Measurements from ENCODE around the gene MAN2A2.

Gene MAN2A2

GRCh38 chr15:90879730-90880366, 23.3 kb upstream of the MAN2A2 start:
- H4K91ac ChIP-seq (ENCODE audit: low read length) = no peak overlapping the region
- no peak overlapping the region for H3K9ac ChIP-seq (ENCODE audit: low read length)
- H2BK15ac ChIP-seq (ENCODE audit: low read depth, poor library complexity, severe bottlenecking) = no peak overlapping the region
- no peaks in the 10 kb centered on the region for H3K9me3 ChIP-seq (ENCODE audit: control insufficient read depth, low read length)
- no peak overlapping the region for H3K4me2 ChIP-seq (ENCODE audit: low read length, poor library complexity, severe bottlenecking)
- peaks cover 74 to 76% of the 10 kb centered on the region in 2 experiments for H3K36me3 ChIP-seq (ENCODE audit: control insufficient read depth in 1 of 2, insufficient read depth in 2 of 2, low read depth in 1 of 2, low read length in 2 of 2)
- 96% methylated on average over 35 of the region's 35 CpGs for WGBS
- no peak overlapping the region for H2AFZ ChIP-seq (ENCODE audit: low read depth, low read length)
- no peak overlapping the region for H4K8ac ChIP-seq (ENCODE audit: low read length)
- H3K27ac ChIP-seq (ENCODE audit: low read length, poor library complexity, severe bottlenecking) = no peak overlapping the region
- H2BK120ac ChIP-seq (ENCODE audit: low read depth, low read length) = no peak overlapping the region
- no peak overlapping the region for H3K14ac ChIP-seq (ENCODE audit: low read length in 2 of 2)
- peaks cover 32% of the 10 kb centered on the region for H3K79me1 ChIP-seq (replicated peaks; ENCODE audit: low read length, poor library complexity, severe bottlenecking)
- H3K18ac ChIP-seq (ENCODE audit: low read depth in 1 of 2, low read length in 2 of 2) = no peak overlapping the region
- H2BK5ac ChIP-seq (ENCODE audit: low read depth, low read length, poor library complexity, severe bottlenecking) = no peak overlapping the region
- H2BK12ac ChIP-seq (ENCODE audit: low read length in 2 of 2) = no peak overlapping the region
- DNase-seq = no peak
- peaks cover 14% of the 10 kb centered on the region for H3K4me1 ChIP-seq (ENCODE audit: control insufficient read depth, insufficient read depth, low read depth, low read length)
- no peak overlapping the region for H3K23ac ChIP-seq (ENCODE audit: low read length in 2 of 2)
- no peaks in the 10 kb centered on the region for H3K27me3 ChIP-seq (ENCODE audit: control insufficient read depth in 1 of 2, insufficient read depth in 1 of 2, low read length in 2 of 2)
- no peak overlapping the region for H2AK5ac ChIP-seq (ENCODE audit: low read length, severe bottlenecking)
- H3K4me3 ChIP-seq (ENCODE audit: insufficient read depth in 1 of 2, low read depth in 1 of 2, low read length in 2 of 2) = no peak overlapping the region
- no peak overlapping the region for H3K4ac ChIP-seq (ENCODE audit: low read depth in 1 of 2, low read length in 2 of 2)

GRCh38 chr15:90880381-90881145, 22.5 kb upstream of the MAN2A2 start:
- no peak overlapping the region for H4K8ac ChIP-seq (ENCODE audit: low read length)
- H3K4me3 ChIP-seq (ENCODE audit: insufficient read depth in 1 of 2, low read depth in 1 of 2, low read length in 2 of 2) = no peak overlapping the region
- H2AK5ac ChIP-seq (ENCODE audit: low read length, severe bottlenecking) = no peak overlapping the region
- H4K91ac ChIP-seq (ENCODE audit: low read length) = no peak overlapping the region
- H3K27me3 ChIP-seq (ENCODE audit: control insufficient read depth in 1 of 2, insufficient read depth in 1 of 2, low read length in 2 of 2) = no peaks in the 10 kb centered on the region
- H3K79me1 ChIP-seq (replicated peaks; ENCODE audit: low read length, poor library complexity, severe bottlenecking) = peaks cover 29% of the 10 kb centered on the region
- peaks cover 72 to 73% of the 10 kb centered on the region in 2 experiments for H3K36me3 ChIP-seq (ENCODE audit: control insufficient read depth in 1 of 2, insufficient read depth in 2 of 2, low read depth in 1 of 2, low read length in 2 of 2)
- no peak overlapping the region for H2BK5ac ChIP-seq (ENCODE audit: low read depth, low read length, poor library complexity, severe bottlenecking)
- H3K18ac ChIP-seq (ENCODE audit: low read depth in 1 of 2, low read length in 2 of 2) = no peak overlapping the region
- no peak overlapping the region for H3K4ac ChIP-seq (ENCODE audit: low read depth in 1 of 2, low read length in 2 of 2)
- DNase-seq = no peak
- no peaks in the 10 kb centered on the region for H3K9me3 ChIP-seq (ENCODE audit: control insufficient read depth, low read length)
- peaks cover 21% of the 10 kb centered on the region for H3K4me1 ChIP-seq (ENCODE audit: control insufficient read depth, insufficient read depth, low read depth, low read length)
- no peak overlapping the region for H3K9ac ChIP-seq (ENCODE audit: low read length)
- WGBS = 93% methylated on average over 16 of the region's 16 CpGs
- H2BK120ac ChIP-seq (ENCODE audit: low read depth, low read length) = no peak overlapping the region
- H3K27ac ChIP-seq (ENCODE audit: low read length, poor library complexity, severe bottlenecking) = no peak overlapping the region
- H2BK15ac ChIP-seq (ENCODE audit: low read depth, poor library complexity, severe bottlenecking) = no peak overlapping the region
- no peak overlapping the region for H2AFZ ChIP-seq (ENCODE audit: low read depth, low read length)
- no peak overlapping the region for H3K14ac ChIP-seq (ENCODE audit: low read length in 2 of 2)
- no peak overlapping the region for H3K4me2 ChIP-seq (ENCODE audit: low read length, poor library complexity, severe bottlenecking)
- no peak overlapping the region for H2BK12ac ChIP-seq (ENCODE audit: low read length in 2 of 2)
- H3K23ac ChIP-seq (ENCODE audit: low read length in 2 of 2) = no peak overlapping the region

DNA sequence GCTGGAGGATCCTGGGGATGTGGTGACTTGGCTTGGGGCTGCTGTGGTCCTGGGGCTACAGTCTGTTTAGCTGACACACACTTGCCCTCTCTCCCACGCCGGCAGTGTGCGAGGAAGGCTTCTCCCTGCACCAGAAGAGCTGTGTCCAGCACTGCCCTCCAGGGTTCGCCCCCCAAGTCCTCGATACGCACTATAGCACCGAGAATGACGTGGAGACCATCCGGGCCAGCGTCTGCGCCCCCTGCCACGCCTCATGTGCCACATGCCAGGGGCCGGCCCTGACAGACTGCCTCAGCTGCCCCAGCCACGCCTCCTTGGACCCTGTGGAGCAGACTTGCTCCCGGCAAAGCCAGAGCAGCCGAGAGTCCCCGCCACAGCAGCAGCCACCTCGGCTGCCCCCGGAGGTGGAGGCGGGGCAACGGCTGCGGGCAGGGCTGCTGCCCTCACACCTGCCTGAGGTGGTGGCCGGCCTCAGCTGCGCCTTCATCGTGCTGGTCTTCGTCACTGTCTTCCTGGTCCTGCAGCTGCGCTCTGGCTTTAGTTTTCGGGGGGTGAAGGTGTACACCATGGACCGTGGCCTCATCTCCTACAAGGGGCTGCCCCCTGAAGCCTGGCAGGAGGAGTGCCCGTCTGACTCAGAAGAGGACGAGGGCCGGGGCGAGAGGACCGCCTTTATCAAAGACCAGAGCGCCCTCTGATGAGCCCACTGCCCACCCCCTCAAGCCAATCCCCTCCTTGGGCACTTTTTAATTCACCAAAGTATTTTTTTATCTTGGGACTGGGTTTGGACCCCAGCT, 21.7 kb upstream of the MAN2A2 start:
- Histone ChIP-seq H2AFZ (ENCODE audit: low read depth, low read length) (no peak overlapping the region), H3K4me3 (ENCODE audit: insufficient read depth in 1 of 2, low read depth in 1 of 2, low read length in 2 of 2) (no peak overlapping the region), H2BK15ac (ENCODE audit: low read depth, poor library complexity, severe bottlenecking) (no peak overlapping the region), H3K36me3 (ENCODE audit: control insufficient read depth in 1 of 2, insufficient read depth in 2 of 2, low read depth in 1 of 2, low read length in 2 of 2) (peaks cover 65% of the 10 kb centered on the region in 2 experiments), H3K18ac (ENCODE audit: low read depth in 1 of 2, low read length in 2 of 2) (no peak overlapping the region), H3K9ac (ENCODE audit: low read length) (no peak overlapping the region), H3K4ac (ENCODE audit: low read depth in 1 of 2, low read length in 2 of 2) (no peak overlapping the region), H4K91ac (ENCODE audit: low read length) (no peak overlapping the region), H3K23ac (ENCODE audit: low read length in 2 of 2) (no peak overlapping the region), H3K79me1 (replicated peaks; ENCODE audit: low read length, poor library complexity, severe bottlenecking) (peaks cover 23% of the 10 kb centered on the region), H3K27me3 (ENCODE audit: control insufficient read depth in 1 of 2, insufficient read depth in 1 of 2, low read length in 2 of 2) (no peaks in the 10 kb centered on the region), H2BK12ac (ENCODE audit: low read length in 2 of 2) (no peak overlapping the region), H3K9me3 (ENCODE audit: control insufficient read depth, low read length) (no peaks in the 10 kb centered on the region), H2BK120ac (ENCODE audit: low read depth, low read length) (no peak overlapping the region), H3K27ac (ENCODE audit: low read length, poor library complexity, severe bottlenecking) (no peak overlapping the region), H3K4me1 (ENCODE audit: control insufficient read depth, insufficient read depth, low read depth, low read length) (peaks cover 24% of the 10 kb centered on the region), H2AK5ac (ENCODE audit: low read length, severe bottlenecking) (no peak overlapping the region), H2BK5ac (ENCODE audit: low read depth, low read length, poor library complexity, severe bottlenecking) (no peak overlapping the region), H3K14ac (ENCODE audit: low read length in 2 of 2) (no peak overlapping the region), H3K4me2 (ENCODE audit: low read length, poor library complexity, severe bottlenecking) (no peak overlapping the region), H4K8ac (ENCODE audit: low read length) (no peak overlapping the region)
- no peak for DNase-seq
- whole genome bisulfite sequencing = 91% methylated on average over 35 of the region's 35 CpGs

Data from mesenchymal stem cell (in vitro differentiated cells and primary cell).